ENCODE measurements around the gene TMEM225. TPM values are rescaled to one million over a fixed set of nuclear protein-coding genes. Genes with fewer than 3 reads are reported as not detected.

Gene TMEM225
- total and polyA plus RNA-seq, 9 of the 15 experiments (the other 6 are each of a cell fraction or from before 2014, with no cell fraction given): not detected

GRCh38 chr11:123852321-123852720, 33.1 kb downstream of the TMEM225 start (continued):
- TF ChIP-seq, protein P1, sequence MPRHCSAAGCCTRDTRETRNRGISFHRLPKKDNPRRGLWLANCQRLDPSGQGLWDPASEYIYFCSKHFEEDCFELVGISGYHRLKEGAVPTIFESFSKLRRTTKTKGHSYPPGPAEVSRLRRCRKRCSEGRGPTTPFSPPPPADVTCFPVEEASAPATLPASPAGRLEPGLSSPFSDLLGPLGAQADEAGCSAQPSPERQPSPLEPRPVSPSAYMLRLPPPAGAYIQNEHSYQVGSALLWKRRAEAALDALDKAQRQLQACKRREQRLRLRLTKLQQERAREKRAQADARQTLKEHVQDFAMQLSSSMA (CRISPR knock-in tag; IDR thresholded peaks at IDR 0.05): no peak
- no peak for TF ChIP-seq TCF7 (IDR thresholded peaks at IDR 0.05; ENCODE audit: borderline replicate concordance)
- no peak for TF ChIP-seq ZNF445 (CRISPR knock-in tag; IDR thresholded peaks at IDR 0.05; ENCODE audit: low read depth)
- TF ChIP-seq, protein P2, sequence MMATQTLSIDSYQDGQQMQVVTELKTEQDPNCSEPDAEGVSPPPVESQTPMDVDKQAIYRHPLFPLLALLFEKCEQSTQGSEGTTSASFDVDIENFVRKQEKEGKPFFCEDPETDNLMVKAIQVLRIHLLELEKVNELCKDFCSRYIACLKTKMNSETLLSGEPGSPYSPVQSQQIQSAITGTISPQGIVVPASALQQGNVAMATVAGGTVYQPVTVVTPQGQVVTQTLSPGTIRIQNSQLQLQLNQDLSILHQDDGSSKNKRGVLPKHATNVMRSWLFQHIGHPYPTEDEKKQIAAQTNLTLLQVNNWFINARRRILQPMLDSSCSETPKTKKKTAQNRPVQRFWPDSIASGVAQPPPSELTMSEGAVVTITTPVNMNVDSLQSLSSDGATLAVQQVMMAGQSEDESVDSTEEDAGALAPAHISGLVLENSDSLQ (IDR thresholded peaks at IDR 0.05): no peak
- no peak for TF ChIP-seq ZNF280A (IDR thresholded peaks at IDR 0.05; ENCODE audit: low read depth, partially characterized antibody)
- TF ChIP-seq ZNF57 (CRISPR knock-in tag; IDR thresholded peaks at IDR 0.05): no peak

- 0% methylated on average over 4 of the region's 4 CpGs for WGBS (ENCODE audit: insufficient coverage, low coverage, missing lambda C conversion rate)
- H3K79me2 ChIP-seq (ENCODE audit: control insufficient read depth, insufficient read depth, low read length): no peaks in the 10 kb centered on the region
Measured at GRCh38 chr11:123851110-123851509, 34.4 kb downstream of the TMEM225 start.

More at GRCh38 chr11:123851110-123851509, 34.4 kb downstream of the TMEM225 start:
- intact Hi-C loops (cut with micrococcal nuclease): no loop called here
- ATAC-seq (no peak), DNase-seq (ENCODE audit: extremely low read depth in 1 of 4, low spot score in 3 of 4) (no peak), FAIRE-seq (no peak)
- Histone ChIP-seq H3K4me2 (ENCODE audit: insufficient read depth, low read length) (no peak overlapping the region), H3K36me3 (ENCODE audit: control insufficient read depth, insufficient read depth, low read length) (no peaks in the 10 kb centered on the region), H4K20me1 (replicated peaks; ENCODE audit: control insufficient read depth, insufficient read depth, low read length) (no peaks in the 10 kb centered on the region), H3K9me3 (replicated peaks; ENCODE audit: control insufficient read depth, insufficient read depth, low read depth, low read length) (no peaks in the 10 kb centered on the region), H3K27me3 (ENCODE audit: control insufficient read depth in 2 of 2, insufficient read depth in 2 of 2, low read length in 2 of 2) (no peaks in the 10 kb centered on the region; a peak in 1 of 5 replicates), H3K27ac (ENCODE audit: extremely low read depth, low read depth, low read length) (no peak overlapping the region), H3K4me3 (no peak overlapping the region), H2AFZ (ENCODE audit: low read depth, low read length) (no peak overlapping the region), H3K4me1 (replicated peaks in 1 of 2; ENCODE audit: control insufficient read depth in 2 of 2, insufficient read depth in 2 of 2, low read length in 2 of 2) (no peaks in the 10 kb centered on the region), H3K9ac (ENCODE audit: insufficient read depth in 1 of 2, low read depth in 2 of 2, low read length in 2 of 2) (no peak overlapping the region), H3K9me1 (ENCODE audit: control insufficient read depth, insufficient read depth, low read length) (no peaks in the 10 kb centered on the region)
- TF ChIP-seq RBBP5 (IDR thresholded peaks at IDR 0.05; ENCODE audit: borderline replicate concordance, insufficient read depth, low read length, poor library complexity, severe bottlenecking) (no peak), ZNF133 (CRISPR knock-in tag; IDR thresholded peaks at IDR 0.05) (no peak), DDX20 (tag; IDR thresholded peaks at IDR 0.05; ENCODE audit: low read depth) (no peak), MEIS2 (IDR thresholded peaks at IDR 0.05; ENCODE audit: partially characterized antibody) (no peak), CREB1 (IDR thresholded peaks at IDR 0.05) (no peak), CREB1 (CRISPR knock-in tag; IDR thresholded peaks at IDR 0.05) (no peak), ZNF561 (CRISPR knock-in tag; conservative IDR thresholded peaks at IDR 0.05) (no peak)
- TF ChIP-seq, protein P3, sequence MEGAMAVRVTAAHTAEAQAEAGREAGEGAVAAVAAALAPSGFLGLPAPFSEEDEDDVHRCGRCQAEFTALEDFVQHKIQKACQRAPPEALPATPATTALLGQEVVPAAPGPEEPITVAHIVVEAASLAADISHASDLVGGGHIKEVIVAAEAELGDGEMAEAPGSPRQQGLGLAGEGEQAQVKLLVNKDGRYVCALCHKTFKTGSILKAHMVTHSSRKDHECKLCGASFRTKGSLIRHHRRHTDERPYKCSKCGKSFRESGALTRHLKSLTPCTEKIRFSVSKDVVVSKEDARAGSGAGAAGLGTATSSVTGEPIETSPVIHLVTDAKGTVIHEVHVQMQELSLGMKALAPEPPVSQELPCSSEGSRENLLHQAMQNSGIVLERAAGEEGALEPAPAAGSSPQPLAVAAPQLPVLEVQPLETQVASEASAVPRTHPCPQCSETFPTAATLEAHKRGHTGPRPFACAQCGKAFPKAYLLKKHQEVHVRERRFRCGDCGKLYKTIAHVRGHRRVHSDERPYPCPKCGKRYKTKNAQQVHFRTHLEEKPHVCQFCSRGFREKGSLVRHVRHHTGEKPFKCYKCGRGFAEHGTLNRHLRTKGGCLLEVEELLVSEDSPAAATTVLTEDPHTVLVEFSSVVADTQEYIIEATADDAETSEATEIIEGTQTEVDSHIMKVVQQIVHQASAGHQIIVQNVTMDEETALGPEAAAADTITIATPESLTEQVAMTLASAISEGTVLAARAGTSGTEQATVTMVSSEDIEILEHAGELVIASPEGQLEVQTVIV (CRISPR knock-in tag; IDR thresholded peaks at IDR 0.05; ENCODE audit: borderline replicate concordance): no peak
- CTCF ChIA-PET (ENCODE audit: low intra/inter-chr PET ratio): no interaction called here
- POLR2A ChIA-PET: no interaction called here
- no TSS peak for BruUV-seq (replicated peaks)
- in situ Hi-C loops (cut with MboI): no loop called here
